Liver (tissue), 3 donors: Measurements from ENCODE around the gene USO1.

Experiments used
- ATF3 ChIP-seq: IDR thresholded peaks from 2 replicates; pipeline ENCODE4 v1.6.1; 2016; ENCODE audit warnings: antibody characterized with exemption
- CTCF ChIP-seq: fragments of 150-350 bp; IDR thresholded peaks from 2 replicates; pipeline ENCODE4 v1.5.1; 2017; ENCODE audit warnings: improper control_type of control experiment, low read depth, low read length; ENCODE audit not compliant: missing input control
- GABPA ChIP-seq, 2 donors: IDR thresholded peaks in 1 of 2; conservative IDR thresholded peaks in 1 of 2; 2 replicates each; pipeline ENCODE4 v1.6.1; 2016; ENCODE audit warnings: antibody characterized with exemption in 2 of 2, mild to moderate bottlenecking in 1 of 2, moderate library complexity in 1 of 2
- RAD21 ChIP-seq, 2 donors: IDR thresholded peaks; 2 replicates each; pipeline ENCODE4 v1.6.1; 2016; ENCODE audit warnings: antibody characterized with exemption in 2 of 2, mild to moderate bottlenecking in 2 of 2
- REST ChIP-seq: IDR thresholded peaks from 2 replicates; pipeline ENCODE4 v1.6.1; 2016; ENCODE audit warnings: antibody characterized with exemption, mild to moderate bottlenecking
- TAF1 ChIP-seq: conservative IDR thresholded peaks from 2 replicates; pipeline ENCODE4 v1.6.1; 2016; ENCODE audit warnings: antibody characterized with exemption, mild to moderate bottlenecking
- YY1 ChIP-seq: IDR thresholded peaks from 2 replicates; pipeline ENCODE4 v1.6.1; 2016; ENCODE audit warnings: antibody characterized with exemption, mild to moderate bottlenecking
- donor health status: healthy.
- donor health status: healthy.

GRCh38 chr4:75849461-75849860 lies 125.1 kb downstream of the USO1 start:
- TF ChIP-seq GABPA (IDR thresholded peaks at IDR 0.05 in 1 of 2, conservative IDR thresholded peaks at IDR 0.05 in 1 of 2) (no peak), RAD21 (IDR thresholded peaks at IDR 0.05) (no peak), CTCF (no peak), TAF1 (no peak), ATF3 (no peak), REST (no peak), YY1 (no peak)
